ENCODE data around the gene CNIH4.
"Not testable (repeated sequence)": the region's sequence is repeated elsewhere in the genome, so short reads cannot be mapped to it uniquely, and the experiment has no call there.

CNIH4 gene

GRCh38 chr1:224349716-224350115, 7.0 kb upstream of the CNIH4 start:
- DNase-seq = not testable (repeated sequence)

- DNase-seq = not testable (repeated sequence)
Measured at GRCh38 chr1:224352436-224353085, 4.1 kb upstream of the CNIH4 start.

GRCh38 chr1:224353975-224354925, 2.4 kb upstream of the CNIH4 start:
- DNase-seq = no peak

- DNase-seq = no peak
Measured at GRCh38 chr1:224357626-224358124, 996 bp downstream of the CNIH4 start.

GRCh38 chr1:224358237-224358636, 1.6 kb downstream of the CNIH4 start:
- no peak for DNase-seq

- no peak for DNase-seq
Measured at GRCh38 chr1:224359207-224359606, 2.5 kb downstream of the CNIH4 start.

GRCh38 chr1:224368409-224368808, 11.7 kb downstream of the CNIH4 start:
- peak; percentile 55 for DNase-seq

GRCh38 chr1:224373008-224373590, 16.4 kb downstream of the CNIH4 start:
- no peak for DNase-seq

- peak; percentile 45 for DNase-seq
Measured at GRCh38 chr1:224375059-224375458, 18.4 kb downstream of the CNIH4 start.

GRCh38 chr1:224377676-224378006, 21.0 kb downstream of the CNIH4 start:
- DNase-seq = peak; percentile 84

- DNase-seq = no peak
Measured at GRCh38 chr1:224378855-224379631, 22.4 kb downstream of the CNIH4 start.

GRCh38 chr1:224380003-224380402, 23.3 kb downstream of the CNIH4 start:
- DNase-seq = peak; percentile 84

GRCh38 chr1:224381880-224382548, 25.3 kb downstream of the CNIH4 start:
- DNase-seq = peak; percentile 48

GRCh38 chr1:224383218-224383617, 26.5 kb downstream of the CNIH4 start:
- DNase-seq = no peak

GRCh38 chr1:224387302-224387912, 30.7 kb downstream of the CNIH4 start:
- peak; percentile 19 for DNase-seq

GRCh38 chr1:224387943-224388342, 31.3 kb downstream of the CNIH4 start:
- no peak for DNase-seq

GRCh38 chr1:224390517-224390916, 33.8 kb downstream of the CNIH4 start:
- no peak for DNase-seq

- DNase-seq = no peak
Measured at GRCh38 chr1:224392411-224393249, 36.0 kb downstream of the CNIH4 start.

GRCh38 chr1:224393294-224393693, 36.6 kb downstream of the CNIH4 start:
- DNase-seq = no peak

GRCh38 chr1:224399887-224400286, 43.2 kb downstream of the CNIH4 start:
- no peak for DNase-seq
